HepG2 (cell line): ENCODE results near the gene COL9A3. TPM values are rescaled to one million over a fixed set of nuclear protein-coding genes. Genes with fewer than 3 reads are reported as not detected.
A peak's percentile ranks its signal among the peaks of the same experiment; 100 is the strongest.

Experiments
- GABPA ChIP-seq, 2 experiments: IDR thresholded peaks; 2 replicates each; pipeline ENCODE4 v1.6.1; 2011 to 2016; ENCODE audit warnings: low read depth in 2 of 2, low read length in 1 of 2, missing biosample characterization in 1 of 2, missing genetic modification characterization in 1 of 2
- HNRNPL ChIP-seq: fragments of 200-400 bp; formaldehyde crosslinking; IDR thresholded peaks from 2 replicates; pipeline ENCODE4 v1.6.1; 2017; ENCODE audit warnings: mild to moderate bottlenecking, low read depth, low read length
- NFIC ChIP-seq: IDR thresholded peaks from 2 replicates; pipeline ENCODE4 v1.6.1; 2012; ENCODE audit warnings: mild to moderate bottlenecking, low read length, inconsistent platforms
- NR0B2 ChIP-seq: sonication (generic); formaldehyde crosslinking; IDR thresholded peaks from 2 replicates; pipeline ENCODE4 v1.4.0; 2020; ENCODE audit warnings: mild to moderate bottlenecking, missing genetic modification reagents
- PITX1 ChIP-seq: sonication (generic); formaldehyde crosslinking; IDR thresholded peaks from 2 replicates; pipeline ENCODE4 v1.5.1; 2020; ENCODE audit warnings: mild to moderate bottlenecking, missing genetic modification reagents
- POLR2G ChIP-seq: fragments of 200-400 bp; formaldehyde crosslinking; IDR thresholded peaks from 2 replicates; pipeline ENCODE4 v1.6.1; 2018; ENCODE audit warnings: mild to moderate bottlenecking, low read depth, low read length, moderate library complexity
- RBFOX2 ChIP-seq: fragments of 200-400 bp; formaldehyde crosslinking; IDR thresholded peaks from 2 replicates; pipeline ENCODE4 v1.6.1; 2017; ENCODE audit warnings: low read depth, mild to moderate bottlenecking, low read length
- RBM39 ChIP-seq: fragments of 200-400 bp; formaldehyde crosslinking; IDR thresholded peaks from one replicate; pipeline ENCODE4 v1.6.1; 2018; ENCODE audit warnings: antibody characterized with exemption, mild to moderate bottlenecking, low read depth, low read length; ENCODE audit not compliant: poor library complexity, severe bottlenecking
- SALL1 ChIP-seq: sonication (generic); formaldehyde crosslinking; IDR thresholded peaks from 2 replicates; pipeline ENCODE4 v1.8.0; 2022; ENCODE audit warnings: mild to moderate bottlenecking, missing genetic modification reagents
- SIX4 ChIP-seq: sonication (generic); formaldehyde crosslinking; IDR thresholded peaks from 2 replicates; pipeline ENCODE4 v1.4.0; 2020; ENCODE audit warnings: missing genetic modification reagents
- SNAPC2 ChIP-seq: sonication (generic); formaldehyde crosslinking; IDR thresholded peaks from 2 replicates; pipeline ENCODE4 v1.8.1; 2022; ENCODE audit warnings: mild to moderate bottlenecking, missing genetic modification reagents
- SOX5 ChIP-seq: IDR thresholded peaks from 2 replicates; pipeline ENCODE4 v1.6.1; 2016; ENCODE audit warnings: borderline replicate concordance
- SRF ChIP-seq: IDR thresholded peaks from 2 replicates; pipeline ENCODE4 v1.6.1; 2011; ENCODE audit warnings: mild to moderate bottlenecking, low read depth, low read length, moderate library complexity
- TCF7 ChIP-seq: sonication (generic); IDR thresholded peaks from 2 replicates; pipeline ENCODE4 v1.6.1; 2016; ENCODE audit warnings: antibody characterized with exemption, low read depth
- ZNF143 ChIP-seq: sonication (generic); formaldehyde crosslinking; IDR thresholded peaks from 2 replicates; pipeline ENCODE4 v1.4.0; 2020; ENCODE audit warnings: missing genetic modification reagents
- ZNF160 ChIP-seq: sonication (generic); formaldehyde crosslinking; IDR thresholded peaks from 2 replicates; pipeline ENCODE4 v1.8.0; 2022; ENCODE audit warnings: mild to moderate bottlenecking, inconsistent platforms, missing genetic modification reagents
- ZNF230 ChIP-seq: sonication (generic); formaldehyde crosslinking; IDR thresholded peaks from 2 replicates; pipeline ENCODE4 v1.4.0; 2020; ENCODE audit warnings: mild to moderate bottlenecking, missing genetic modification reagents
- ZNF251 ChIP-seq: sonication (generic); formaldehyde crosslinking; IDR thresholded peaks from 2 replicates; pipeline ENCODE4 v1.9.0; 2021; ENCODE audit warnings: mild to moderate bottlenecking, missing genetic modification reagents
- ZNF430 ChIP-seq: sonication (generic); formaldehyde crosslinking; IDR thresholded peaks from 2 replicates; pipeline ENCODE4 v1.9.0; 2021; ENCODE audit warnings: mild to moderate bottlenecking, missing genetic modification reagents
- ZNF7 ChIP-seq: IDR thresholded peaks from 2 replicates; pipeline ENCODE4 v1.6.1; 2016; ENCODE audit warnings: missing biosample characterization, missing genetic modification reagents
- ZNF720 ChIP-seq: sonication (generic); formaldehyde crosslinking; IDR thresholded peaks from 2 replicates; pipeline ENCODE4 v1.4.0; 2020; ENCODE audit warnings: missing genetic modification reagents
- ZNF782 ChIP-seq: sonication (generic); formaldehyde crosslinking; IDR thresholded peaks from 2 replicates; pipeline ENCODE4 v1.4.0; 2020; ENCODE audit warnings: missing genetic modification reagents, mild to moderate bottlenecking, borderline replicate concordance
- ZNF850 ChIP-seq: sonication (generic); formaldehyde crosslinking; conservative IDR thresholded peaks from 2 replicates; pipeline ENCODE4 v1.9.0; 2021; ENCODE audit warnings: mild to moderate bottlenecking, missing genetic modification reagents
- polyA plus RNA-seq, 8 experiments: library from polyadenylated mRNA; depleted of rRNA in 3 of 8; stranded (reverse) in 7 of 8; unstranded in 1 of 8; fragments of >200 nt; fragmentation: Illumina TruSeq in 4 of 8; extraction: Trizol in 4 of 8; gene quantifications; 2 replicates each; pipeline versions ENCODE4 v1.2.1 to v1.2.3, GENCODE V29; 2011 to 2016; ENCODE audit warnings: low read depth in 4 of 8, missing spikeins in 1 of 8, mixed read lengths in 1 of 8; ENCODE audit not compliant: insufficient read depth in 1 of 8
- total RNA-seq, 5 experiments: library from RNA; depleted of rRNA; stranded (reverse); fragments of >200 nt; fragmentation: Illumina TruSeq; extraction: Trizol; gene quantifications; 2 replicates each; pipeline ENCODE4 v1.2.3, GENCODE V29; 2016; ENCODE audit warnings: low read depth in 1 of 5
- TF ChIP-seq, protein P1 (sequence below): sonication (generic); formaldehyde crosslinking; IDR thresholded peaks from 2 replicates; pipeline ENCODE4 v1.9.0; 2021; ENCODE audit warnings: missing genetic modification reagents, borderline replicate concordance
- TF ChIP-seq, protein P2 (sequence below): sonication (generic); formaldehyde crosslinking; IDR thresholded peaks from 2 replicates; pipeline ENCODE4 v1.5.1; 2020; ENCODE audit warnings: mild to moderate bottlenecking, missing genetic modification reagents, moderate library complexity
- TF ChIP-seq, protein P3 (sequence below): sonication (generic); formaldehyde crosslinking; IDR thresholded peaks from 2 replicates; pipeline ENCODE4 v1.4.0; 2020; ENCODE audit warnings: mild to moderate bottlenecking, missing genetic modification reagents

COL9A3 gene
- total and polyA plus RNA-seq, 2 of the 13 experiments (the other 11 are each of a cell fraction or from before 2014, with no cell fraction given), result 155 to 204 TPM

DNA sequence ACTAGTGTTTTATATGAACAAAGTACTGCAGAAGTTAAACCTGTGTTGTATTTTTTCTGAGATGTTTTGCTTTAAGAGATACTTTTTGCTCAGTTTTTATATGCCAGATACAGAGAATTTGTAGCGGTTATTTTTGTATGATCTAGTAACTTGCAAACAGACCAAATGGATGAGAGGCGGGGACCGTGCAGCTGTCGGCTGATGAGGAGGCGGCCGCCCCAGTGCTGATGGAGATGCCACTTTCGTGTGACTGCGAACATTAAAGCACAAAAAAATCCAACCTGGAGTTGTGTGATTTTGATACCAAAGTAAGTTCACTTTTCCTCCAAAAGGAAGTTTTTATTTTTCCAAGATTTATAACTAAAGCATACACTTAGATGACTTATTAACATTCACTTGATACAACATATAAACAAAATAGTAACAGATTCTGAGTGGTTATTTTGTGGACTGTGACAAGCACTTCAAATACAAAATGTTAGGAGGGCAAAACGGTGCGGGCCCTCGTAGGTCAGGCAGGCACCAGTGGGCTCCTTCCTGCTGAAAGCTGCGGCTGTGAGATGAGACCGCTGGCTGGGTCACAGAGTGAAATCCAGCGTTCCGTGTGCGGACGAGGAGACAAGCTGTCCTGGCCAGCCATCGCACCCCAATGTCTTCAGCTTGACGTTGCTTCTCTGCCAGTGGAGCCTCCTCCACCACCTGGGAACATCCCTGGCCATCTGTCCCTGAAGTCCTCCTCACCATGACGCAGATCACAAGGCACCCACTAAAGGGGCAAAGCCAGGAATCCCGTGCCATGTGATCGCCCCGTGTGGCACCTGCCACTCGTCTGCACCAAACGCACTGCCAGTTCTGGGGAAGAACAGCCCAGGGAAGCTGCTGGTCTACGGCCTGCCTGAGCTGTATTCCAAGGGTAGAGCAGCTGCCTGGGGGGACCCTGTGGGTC, 16.3 kb upstream of the COL9A3 start (continued):
- TF ChIP-seq, protein P1, sequence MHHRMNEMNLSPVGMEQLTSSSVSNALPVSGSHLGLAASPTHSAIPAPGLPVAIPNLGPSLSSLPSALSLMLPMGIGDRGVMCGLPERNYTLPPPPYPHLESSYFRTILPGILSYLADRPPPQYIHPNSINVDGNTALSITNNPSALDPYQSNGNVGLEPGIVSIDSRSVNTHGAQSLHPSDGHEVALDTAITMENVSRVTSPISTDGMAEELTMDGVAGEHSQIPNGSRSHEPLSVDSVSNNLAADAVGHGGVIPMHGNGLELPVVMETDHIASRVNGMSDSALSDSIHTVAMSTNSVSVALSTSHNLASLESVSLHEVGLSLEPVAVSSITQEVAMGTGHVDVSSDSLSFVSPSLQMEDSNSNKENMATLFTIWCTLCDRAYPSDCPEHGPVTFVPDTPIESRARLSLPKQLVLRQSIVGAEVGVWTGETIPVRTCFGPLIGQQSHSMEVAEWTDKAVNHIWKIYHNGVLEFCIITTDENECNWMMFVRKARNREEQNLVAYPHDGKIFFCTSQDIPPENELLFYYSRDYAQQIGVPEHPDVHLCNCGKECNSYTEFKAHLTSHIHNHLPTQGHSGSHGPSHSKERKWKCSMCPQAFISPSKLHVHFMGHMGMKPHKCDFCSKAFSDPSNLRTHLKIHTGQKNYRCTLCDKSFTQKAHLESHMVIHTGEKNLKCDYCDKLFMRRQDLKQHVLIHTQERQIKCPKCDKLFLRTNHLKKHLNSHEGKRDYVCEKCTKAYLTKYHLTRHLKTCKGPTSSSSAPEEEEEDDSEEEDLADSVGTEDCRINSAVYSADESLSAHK (CRISPR knock-in tag), result no peak
- TF ChIP-seq ZNF251 (CRISPR knock-in tag) (no peak), SRF (no peak), ZNF230 (CRISPR knock-in tag) (no peak), RBM39 (no peak), POLR2G (0 out of 2 replicates have a peak, but pooled peaks have one; percentile 13), ZNF720 (no peak), ZNF7 (CRISPR knock-in tag) (peak; percentile 75), NR0B2 (CRISPR knock-in tag) (no peak), ZNF782 (CRISPR knock-in tag) (no peak), ZNF160 (CRISPR knock-in tag) (no peak), HNRNPL (0 out of 2 replicates have a peak, but pooled peaks have one; percentile 34), SOX5 (CRISPR knock-in tag) (no peak), PITX1 (CRISPR knock-in tag) (no peak), ZNF143 (CRISPR knock-in tag) (no peak), RBFOX2 (0 out of 2 replicates have a peak, but pooled peaks have one; percentile 3), GABPA (IDR thresholded peaks at IDR 0.05; ENCODE audit: low read depth, low read length) (no peak), GABPA (CRISPR knock-in tag; IDR thresholded peaks at IDR 0.05; ENCODE audit: low read depth) (no peak), TCF7 (no peak), ZNF850 (CRISPR knock-in tag) (no peak), ZNF430 (no peak), NFIC (no peak), SALL1 (CRISPR knock-in tag) (0 out of 2 replicates have a peak, but pooled peaks have one; percentile 8), SIX4 (CRISPR knock-in tag) (no peak), SNAPC2 (CRISPR knock-in tag) (no peak)
- TF ChIP-seq, protein P2, sequence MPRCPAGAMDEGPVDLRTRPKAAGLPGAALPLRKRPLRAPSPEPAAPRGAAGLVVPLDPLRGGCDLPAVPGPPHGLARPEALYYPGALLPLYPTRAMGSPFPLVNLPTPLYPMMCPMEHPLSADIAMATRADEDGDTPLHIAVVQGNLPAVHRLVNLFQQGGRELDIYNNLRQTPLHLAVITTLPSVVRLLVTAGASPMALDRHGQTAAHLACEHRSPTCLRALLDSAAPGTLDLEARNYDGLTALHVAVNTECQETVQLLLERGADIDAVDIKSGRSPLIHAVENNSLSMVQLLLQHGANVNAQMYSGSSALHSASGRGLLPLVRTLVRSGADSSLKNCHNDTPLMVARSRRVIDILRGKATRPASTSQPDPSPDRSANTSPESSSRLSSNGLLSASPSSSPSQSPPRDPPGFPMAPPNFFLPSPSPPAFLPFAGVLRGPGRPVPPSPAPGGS (CRISPR knock-in tag), result no peak
- TF ChIP-seq, protein P3, sequence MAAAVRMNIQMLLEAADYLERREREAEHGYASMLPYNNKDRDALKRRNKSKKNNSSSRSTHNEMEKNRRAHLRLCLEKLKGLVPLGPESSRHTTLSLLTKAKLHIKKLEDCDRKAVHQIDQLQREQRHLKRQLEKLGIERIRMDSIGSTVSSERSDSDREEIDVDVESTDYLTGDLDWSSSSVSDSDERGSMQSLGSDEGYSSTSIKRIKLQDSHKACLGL (CRISPR knock-in tag), result no peak
